ENCODE measurements around the gene TAGLN. TPM values are rescaled to one million over a fixed set of nuclear protein-coding genes. Genes with fewer than 3 reads are reported as not detected.

TAGLN gene
- 2.8 and 11.7 TPM in 2 replicates for total RNA-seq

GRCh38 chr11:117199053-117199915 is at the start of gene TAGLN:
Gene TAGLN, plus strand, starts transcription at chr11:117199370. Its CDS starts 3,644 bp downstream, at chr11:117203014.

DNA sequence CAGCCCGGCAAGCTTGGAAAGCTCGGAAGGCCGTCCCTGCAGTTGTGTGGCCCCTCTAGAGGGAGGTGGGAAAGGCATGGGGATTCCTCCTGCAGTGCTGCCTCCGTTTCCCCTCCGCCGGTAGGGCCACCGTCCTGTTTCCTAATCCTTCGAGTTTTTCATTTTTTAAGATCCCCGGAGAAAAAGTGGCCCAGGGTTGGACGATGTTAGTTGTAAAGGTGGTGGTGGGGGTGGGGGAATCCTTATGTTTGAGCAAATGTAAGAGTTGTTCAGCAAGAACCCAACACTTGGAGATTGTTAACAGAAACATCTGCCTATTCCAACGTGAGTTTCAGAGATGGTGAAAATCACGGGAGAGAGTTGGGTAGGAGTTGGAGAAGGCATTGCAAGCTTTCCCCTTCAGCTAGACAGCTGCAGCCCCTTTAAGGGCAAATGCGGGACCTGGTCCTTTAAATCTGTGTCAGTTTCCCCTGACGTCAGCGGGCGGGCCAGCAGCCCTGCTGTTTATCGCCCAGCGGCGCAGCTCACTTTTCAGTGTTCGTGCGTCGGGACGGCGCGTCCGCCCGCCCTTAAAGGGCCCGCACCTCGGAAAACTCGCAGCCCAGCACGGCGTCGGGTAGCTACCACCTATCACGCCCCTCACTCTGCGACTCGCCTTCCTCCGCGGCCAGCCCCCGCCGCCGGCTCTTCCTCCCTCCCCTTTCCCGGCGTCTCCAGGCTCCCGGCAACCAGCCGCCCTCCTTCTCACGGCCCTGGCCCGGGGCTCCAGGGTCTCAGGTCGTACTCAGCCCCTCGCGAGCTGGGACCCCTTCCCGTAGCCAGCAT is 20.7 kb upstream of the TAGLN start, which contains the start of gene SIDT2:
TSS of gene SIDT2 (plus strand) at position 534 of the 825 bp plus-strand sequence. CDS start 521 bp downstream, outside the sequence.

GRCh38 chr11:117231842-117232091 is 32.6 kb downstream of the TAGLN start, which contains the start of gene PCSK7:
Gene PCSK7, minus strand, starts transcription at chr11:117232073. Its CDS starts 2,229 bp downstream, at chr11:117229844.

GRCh38 chr11:117232092-117232878 is 33.1 kb downstream of the TAGLN start, which contains the start of gene RNF214:
Gene RNF214, plus strand, starts transcription at chr11:117232671. Its CDS starts 1,602 bp downstream, at chr11:117234273.

Other genes starting within 250 kb of the TAGLN start
- 21.0 and 23.1 TPM in 2 replicates for gene SIK3, start 100.9 kb upstream of the TAGLN start, total RNA-seq
- gene PAFAH1B2, start 55.1 kb upstream of the TAGLN start, total RNA-seq, result 228 and 242 TPM in 2 replicates
- 11.0 and 12.8 TPM in 2 replicates for gene SIDT2, start 20.6 kb upstream of the TAGLN start, total RNA-seq
- 40.2 and 41.1 TPM in 2 replicates for gene PCSK7, start 32.7 kb downstream of the TAGLN start, total RNA-seq
- 16.0 and 17.2 TPM in 2 replicates for gene RNF214, start 33.3 kb downstream of the TAGLN start, total RNA-seq
- 5.1 and 5.2 TPM in 2 replicates for gene BACE1-AS, start 92.0 kb downstream of the TAGLN start, total RNA-seq
- 14.2 and 17.5 TPM in 2 replicates for gene BACE1, start 116.9 kb downstream of the TAGLN start, total RNA-seq
- gene CEP164, start 128.5 kb downstream of the TAGLN start, total RNA-seq, result 33.5 and 41.9 TPM in 2 replicates